Measurements from ENCODE around the gene SYCP2L.
A peak's percentile ranks its signal among the peaks of the same experiment; 100 is the strongest.

The SYCP2L gene

GRCh38 chr6:10949579-10950490 is 63.0 kb downstream of the SYCP2L start:
- TF ChIP-seq FOXP2 (optimal IDR thresholded peaks at IDR 0.05; ENCODE audit: borderline replicate concordance, extremely low read depth, extremely low read length, insufficient read depth) (no peak), REST (IDR thresholded peaks at IDR 0.05; ENCODE audit: insufficient read depth in 1 of 2, low read depth in 2 of 2, low read length in 2 of 2) (no peak), TAF1 (IDR thresholded peaks at IDR 0.05; ENCODE audit: borderline replicate concordance, insufficient read depth, low read length) (no peak), POLR2AphosphoS5 (IDR thresholded peaks at IDR 0.05; ENCODE audit: low read depth, low read length) (no peak), SIN3A (IDR thresholded peaks at IDR 0.05; ENCODE audit: borderline replicate concordance, insufficient read depth, low read length) (no peak)

GRCh38 chr6:10951675-10952282 is 64.9 kb downstream of the SYCP2L start:
- TF ChIP-seq TAF1 (IDR thresholded peaks at IDR 0.05; ENCODE audit: borderline replicate concordance, insufficient read depth, low read length) = no peak
- TF ChIP-seq SIN3A (IDR thresholded peaks at IDR 0.05; ENCODE audit: borderline replicate concordance, insufficient read depth, low read length) = no peak
- TF ChIP-seq REST (IDR thresholded peaks at IDR 0.05; ENCODE audit: insufficient read depth in 1 of 2, low read depth in 2 of 2, low read length in 2 of 2) = no peak
- no peak for TF ChIP-seq FOXP2 (optimal IDR thresholded peaks at IDR 0.05; ENCODE audit: borderline replicate concordance, extremely low read depth, extremely low read length, insufficient read depth)
- TF ChIP-seq POLR2AphosphoS5 (IDR thresholded peaks at IDR 0.05; ENCODE audit: low read depth, low read length) = no peak

- 0 out of 4 replicates have a peak, but pooled peaks of 1 of the 2 experiments have one; percentile 11 for TF ChIP-seq REST (IDR thresholded peaks at IDR 0.05; ENCODE audit: insufficient read depth in 1 of 2, low read depth in 2 of 2, low read length in 2 of 2)
- TF ChIP-seq TAF1 (IDR thresholded peaks at IDR 0.05; ENCODE audit: borderline replicate concordance, insufficient read depth, low read length) = no peak
Observed at GRCh38 chr6:10954590-10955010, 67.7 kb downstream of the SYCP2L start.

- TF ChIP-seq POLR2AphosphoS5 (IDR thresholded peaks at IDR 0.05; ENCODE audit: low read depth, low read length) (no peak), TAF1 (IDR thresholded peaks at IDR 0.05; ENCODE audit: borderline replicate concordance, insufficient read depth, low read length) (no peak), SIN3A (IDR thresholded peaks at IDR 0.05; ENCODE audit: borderline replicate concordance, insufficient read depth, low read length) (no peak), FOXP2 (optimal IDR thresholded peaks at IDR 0.05; ENCODE audit: borderline replicate concordance, extremely low read depth, extremely low read length, insufficient read depth) (no peak)
Observed at GRCh38 chr6:10956776-10957175, 69.9 kb downstream of the SYCP2L start.

- TF ChIP-seq SIN3A (IDR thresholded peaks at IDR 0.05; ENCODE audit: borderline replicate concordance, insufficient read depth, low read length) = no peak
Observed at GRCh38 chr6:10957414-10957886, 70.6 kb downstream of the SYCP2L start.

- no peak for TF ChIP-seq REST (IDR thresholded peaks at IDR 0.05; ENCODE audit: insufficient read depth in 1 of 2, low read depth in 2 of 2, low read length in 2 of 2)
- TF ChIP-seq TAF1 (IDR thresholded peaks at IDR 0.05; ENCODE audit: borderline replicate concordance, insufficient read depth, low read length) = no peak
- TF ChIP-seq FOXP2 (optimal IDR thresholded peaks at IDR 0.05; ENCODE audit: borderline replicate concordance, extremely low read depth, extremely low read length, insufficient read depth) = no peak
- TF ChIP-seq POLR2AphosphoS5 (IDR thresholded peaks at IDR 0.05; ENCODE audit: low read depth, low read length) = no peak
- TF ChIP-seq SIN3A (IDR thresholded peaks at IDR 0.05; ENCODE audit: borderline replicate concordance, insufficient read depth, low read length) = no peak
Observed at GRCh38 chr6:10960171-10960570, 73.3 kb downstream of the SYCP2L start.

Data from PFSK-1 (cell line).